HG03108 (cell line): ENCODE data around the gene UFL1.

ENCODE experiments used
- ATAC-seq: cut with Tn5 transposase; IDR thresholded peaks from one replicate; pipeline ENCODE4 v1.9.1; 2021; ENCODE audit warnings: moderate library complexity; ENCODE audit not compliant: unreplicated experiment

The UFL1 gene

GRCh38 chr6:96570053-96570452 lies 48.4 kb downstream of the UFL1 start:
- no peak for ATAC-seq

- ATAC-seq: no peak
These were observed 49.9 kb downstream of the UFL1 start for GRCh38 chr6:96571551-96571950.

DNA sequence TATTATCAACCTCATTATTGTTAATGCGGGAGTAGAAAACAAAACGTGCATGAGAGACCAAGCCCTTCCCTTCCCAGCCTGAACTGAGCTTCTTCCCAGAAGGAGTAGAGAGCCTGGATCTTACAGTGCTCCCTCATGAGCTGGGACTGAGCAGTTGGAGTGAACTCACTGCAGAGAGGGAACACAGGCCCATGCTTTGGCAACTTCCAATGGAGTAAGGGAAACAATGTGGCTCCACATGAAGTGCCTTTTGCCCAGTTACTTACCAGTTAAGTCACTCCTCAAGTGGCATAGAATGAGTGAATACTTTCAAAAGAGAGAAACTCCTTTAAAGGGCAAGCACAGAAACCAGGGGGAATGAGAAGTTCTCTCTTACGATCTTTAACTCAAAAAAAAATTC lies 53.8 kb downstream of the UFL1 start:
- no peak for ATAC-seq

DNA sequence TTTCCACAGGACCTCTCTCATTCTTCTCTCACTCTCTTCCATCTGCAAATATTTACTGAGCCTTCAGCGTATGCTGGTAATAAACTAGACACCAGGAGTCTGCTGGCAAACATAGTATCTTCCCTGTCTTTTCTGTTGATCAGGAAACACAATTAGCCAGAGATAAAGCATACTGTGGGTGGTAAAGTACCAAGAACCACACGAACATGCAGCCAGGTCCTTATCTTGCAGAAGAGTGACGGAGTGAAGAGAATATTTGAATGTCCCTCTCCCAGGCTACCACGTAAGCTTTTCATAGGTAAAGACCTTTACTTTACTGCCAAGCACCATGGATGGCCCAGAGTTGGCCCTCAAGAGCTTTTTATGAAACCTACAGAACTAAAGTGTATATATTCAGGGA lies 54.6 kb downstream of the UFL1 start:
- ATAC-seq: no peak

GRCh38 chr6:96582021-96582420 lies 60.4 kb downstream of the UFL1 start:
- ATAC-seq: no peak

DNA sequence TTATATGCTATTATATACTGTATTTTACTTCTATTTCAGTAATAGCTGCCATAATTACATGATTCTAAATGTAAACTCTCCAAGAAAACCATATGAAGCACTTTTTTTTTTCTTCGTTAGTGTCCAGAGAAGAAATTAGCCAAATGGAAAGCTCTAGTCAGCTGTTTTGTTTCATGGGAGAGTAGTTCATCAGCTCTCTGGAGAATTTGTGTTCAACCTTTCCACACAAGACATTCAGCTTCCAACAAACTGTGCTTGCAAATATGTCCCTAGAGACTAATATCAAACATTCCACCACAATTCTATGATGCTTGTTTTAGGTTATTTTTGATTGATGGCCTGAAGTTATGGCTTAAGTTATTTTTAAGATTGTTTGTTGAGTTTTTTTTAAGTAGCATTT lies 60.8 kb downstream of the UFL1 start:
- no peak for ATAC-seq

DNA sequence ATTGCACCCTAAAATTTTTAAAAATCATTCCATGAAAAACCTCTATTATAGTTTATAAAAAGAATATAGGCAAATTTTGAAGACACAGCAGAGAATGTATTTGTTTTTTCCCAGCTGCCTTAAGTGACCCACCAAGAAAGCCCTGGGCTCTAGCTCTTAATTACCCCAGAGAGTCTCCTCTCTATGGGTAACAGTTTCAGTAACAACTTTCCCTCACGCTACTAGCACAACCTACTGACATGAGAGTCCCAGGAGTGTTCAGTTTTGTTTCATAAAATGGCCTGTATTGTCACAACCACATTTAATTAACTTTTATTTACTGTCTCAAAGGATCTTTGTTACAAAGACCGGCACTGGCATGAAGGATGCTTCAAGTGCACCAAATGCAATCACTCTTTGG lies 82.8 kb downstream of the UFL1 start:
- no peak for ATAC-seq
